ENCODE results near the gene NCOA6. TPM values are rescaled to one million over a fixed set of nuclear protein-coding genes. Genes with fewer than 3 reads are reported as not detected.
"Not testable (repeated sequence)": the region's sequence is repeated elsewhere in the genome, so short reads cannot be mapped to it uniquely, and the experiment has no call there.

Gene NCOA6
- total RNA-seq, 1 donor from 2014 or later, result 21.1 TPM

DNA sequence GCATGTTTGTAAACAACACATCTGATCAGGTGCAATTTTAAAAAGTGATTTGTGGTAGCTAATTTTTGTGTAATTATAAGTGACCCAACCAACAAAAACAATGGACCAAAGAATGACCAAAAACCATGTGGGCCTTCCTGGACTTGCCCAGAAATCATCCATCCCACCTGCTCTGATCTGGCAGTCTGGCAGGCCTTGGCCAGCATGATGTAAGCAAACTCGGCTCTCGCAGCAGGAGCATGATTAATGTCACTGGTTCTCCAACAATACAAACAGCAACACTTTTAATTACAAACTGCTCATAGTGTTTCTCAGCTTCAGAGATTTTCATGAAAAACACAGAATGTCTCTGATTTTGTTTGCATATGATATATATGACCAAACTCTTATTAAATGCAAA is 105.2 kb downstream of the NCOA6 start:
- Histone ChIP-seq H3K36me3 (ENCODE audit: insufficient read depth, low read length) (peaks cover 6% of the 10 kb centered on the region), H3K9ac (ENCODE audit: low read length) (no peak overlapping the region), H3K27ac (ENCODE audit: low read depth, low read length) (no peak overlapping the region), H4K20me1 (ENCODE audit: insufficient read depth, low read length) (peaks cover 7% of the 10 kb centered on the region), H3K79me2 (ENCODE audit: insufficient read depth, low read length) (no peaks in the 10 kb centered on the region), H3K4me1 (ENCODE audit: insufficient read depth, low read length) (peaks cover 3% of the 10 kb centered on the region), H3K9me3 (ENCODE audit: insufficient read depth, low read depth, low read length) (no peaks in the 10 kb centered on the region), H3K4me2 (ENCODE audit: low read length) (no peak overlapping the region), H3K27me3 (ENCODE audit: insufficient read depth, low read length) (no peaks in the 10 kb centered on the region), H2AFZ (ENCODE audit: low read depth, low read length) (no peak overlapping the region), H3K4me3 (ENCODE audit: insufficient read depth, low read depth, low read length) (no peak overlapping the region)
- Mint-ChIP-seq H3K27ac (ENCODE audit: unreplicated experiment) (no peak overlapping the region), H3K36me3 (ENCODE audit: low read depth, unreplicated experiment) (peaks cover 15% of the 10 kb centered on the region), H3K4me3 (ENCODE audit: unreplicated experiment) (no peak overlapping the region), H3K9me3 (ENCODE audit: unreplicated experiment) (no peaks in the 10 kb centered on the region), H3K27me3 (ENCODE audit: low read depth, unreplicated experiment) (no peaks in the 10 kb centered on the region), H3K4me1 (ENCODE audit: low read depth, unreplicated experiment) (peaks cover 2% of the 10 kb centered on the region)
- DNase-seq (ENCODE audit: low read depth), result peak; percentile 36
- no peak for FAIRE-seq
- no peak for TF ChIP-seq EZH2 (IDR thresholded peaks at IDR 0.05; ENCODE audit: insufficient read depth, low read length)

DNA sequence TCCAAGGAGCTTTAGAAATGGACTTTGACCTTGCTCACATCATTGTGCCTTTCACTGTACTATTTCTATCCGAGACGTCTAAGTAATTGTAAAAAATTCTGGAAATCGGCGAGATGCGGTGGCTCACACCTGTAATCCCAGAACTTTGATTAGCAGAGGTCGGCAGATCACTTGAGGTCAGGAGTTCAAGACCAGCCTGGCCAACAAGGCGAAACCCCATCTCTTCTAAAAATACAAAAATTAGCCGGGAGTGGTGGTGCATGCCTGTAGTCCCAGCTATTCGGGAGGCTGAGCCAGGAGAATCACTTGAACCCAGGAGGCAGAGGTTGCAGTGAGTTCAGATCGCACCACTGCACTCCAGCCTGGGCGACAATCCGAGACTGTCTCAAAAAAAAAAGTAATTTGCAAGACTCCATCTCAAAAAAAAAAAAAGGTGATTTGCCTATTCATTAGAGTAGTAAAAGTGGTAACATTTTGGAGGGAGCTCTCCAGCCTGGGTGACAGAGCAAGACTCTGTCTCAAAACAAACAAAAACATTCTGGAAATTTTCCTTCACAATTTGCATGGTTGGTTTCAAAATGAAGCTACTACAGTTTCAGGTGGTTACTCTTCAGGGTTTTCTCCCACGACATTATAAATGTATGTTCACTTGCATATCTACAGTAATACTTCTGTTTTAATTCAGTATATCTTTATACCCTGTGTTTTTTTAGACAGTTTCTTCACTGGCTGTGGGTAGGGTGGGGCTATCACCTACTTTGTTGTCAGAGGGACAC is 106.0 kb downstream of the NCOA6 start:
- not testable (repeated sequence) for FAIRE-seq; H3K27ac ChIP-seq (ENCODE audit: low read depth, low read length); H3K36me3 ChIP-seq (ENCODE audit: insufficient read depth, low read length); DNase-seq (ENCODE audit: low read depth); H3K4me2 ChIP-seq (ENCODE audit: low read length); H3K79me2 ChIP-seq (ENCODE audit: insufficient read depth, low read length); H3K4me3 ChIP-seq (ENCODE audit: insufficient read depth, low read depth, low read length); H3K27me3 ChIP-seq (ENCODE audit: insufficient read depth, low read length); H3K27ac Mint-ChIP-seq (ENCODE audit: unreplicated experiment); H2AFZ ChIP-seq (ENCODE audit: low read depth, low read length); H3K9ac ChIP-seq (ENCODE audit: low read length); H3K9me3 ChIP-seq (ENCODE audit: insufficient read depth, low read depth, low read length); H3K4me1 Mint-ChIP-seq (ENCODE audit: low read depth, unreplicated experiment); H3K4me1 ChIP-seq (ENCODE audit: insufficient read depth, low read length); H3K27me3 Mint-ChIP-seq (ENCODE audit: low read depth, unreplicated experiment); H3K9me3 Mint-ChIP-seq (ENCODE audit: unreplicated experiment); H3K4me3 Mint-ChIP-seq (ENCODE audit: unreplicated experiment)
- peaks cover 19% of the 10 kb centered on the region for H3K36me3 Mint-ChIP-seq (ENCODE audit: low read depth, unreplicated experiment)
- H4K20me1 ChIP-seq (ENCODE audit: insufficient read depth, low read length), result peaks cover 10% of the 10 kb centered on the region

DNA sequence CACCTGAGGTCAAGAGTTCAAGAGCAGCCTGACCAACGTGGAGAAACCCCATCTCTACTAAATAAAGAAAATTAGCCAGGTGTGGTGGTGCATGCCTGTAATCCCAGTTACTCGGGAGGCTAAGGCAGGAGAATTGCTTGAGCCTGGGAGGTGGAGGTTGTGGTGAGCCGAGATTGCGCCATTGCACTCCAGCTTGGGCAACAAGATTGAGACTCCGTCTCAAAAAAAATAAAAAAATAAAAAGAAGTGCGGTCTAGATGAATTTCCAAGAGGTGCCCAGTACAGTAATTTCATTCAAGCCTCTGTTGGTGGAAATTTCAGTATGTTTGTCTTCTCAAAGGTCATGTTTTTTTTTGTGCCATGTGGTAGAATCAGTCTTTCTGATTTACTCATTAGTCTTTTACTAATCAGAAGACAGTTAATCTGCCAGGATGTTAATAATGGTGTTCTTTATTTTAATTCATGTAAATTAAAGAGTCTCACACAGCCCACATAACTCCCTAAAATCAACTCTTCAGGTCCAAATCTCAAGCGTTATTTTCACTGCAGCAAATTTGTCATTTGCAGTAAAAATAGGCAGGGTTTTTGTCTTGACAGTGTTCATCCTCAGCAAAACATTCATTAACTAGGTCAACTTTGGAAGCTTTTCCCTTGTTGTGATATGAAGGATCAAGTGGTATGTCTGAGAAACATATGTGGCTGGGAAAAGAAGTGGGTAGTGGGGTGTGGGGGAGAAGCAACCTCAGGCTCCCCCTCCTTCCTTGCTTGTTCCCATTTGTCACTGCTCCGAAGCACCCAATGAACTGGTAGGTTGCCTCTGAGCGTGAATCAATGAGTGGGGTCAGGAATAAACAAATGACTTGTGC is 108.0 kb downstream of the NCOA6 start:
- Mint-ChIP-seq H3K9me3 (ENCODE audit: unreplicated experiment) (no peaks in the 10 kb centered on the region), H3K27me3 (ENCODE audit: low read depth, unreplicated experiment) (no peaks in the 10 kb centered on the region), H3K36me3 (ENCODE audit: low read depth, unreplicated experiment) (peaks cover 15% of the 10 kb centered on the region), H3K27ac (ENCODE audit: unreplicated experiment) (no peak overlapping the region), H3K4me3 (ENCODE audit: unreplicated experiment) (no peak overlapping the region), H3K4me1 (ENCODE audit: low read depth, unreplicated experiment) (peaks cover 24% of the 10 kb centered on the region)
- Histone ChIP-seq H2AFZ (ENCODE audit: low read depth, low read length) (no peak overlapping the region), H3K27me3 (ENCODE audit: insufficient read depth, low read length) (no peaks in the 10 kb centered on the region), H3K4me1 (ENCODE audit: insufficient read depth, low read length) (peaks cover 19% of the 10 kb centered on the region), H3K4me2 (ENCODE audit: low read length) (no peak overlapping the region), H3K79me2 (ENCODE audit: insufficient read depth, low read length) (no peaks in the 10 kb centered on the region), H3K36me3 (ENCODE audit: insufficient read depth, low read length) (peaks cover 8% of the 10 kb centered on the region), H3K9ac (ENCODE audit: low read length) (no peak overlapping the region), H3K27ac (ENCODE audit: low read depth, low read length) (no peak overlapping the region), H3K4me3 (ENCODE audit: insufficient read depth, low read depth, low read length) (no peak overlapping the region), H4K20me1 (ENCODE audit: insufficient read depth, low read length) (peaks cover 26% of the 10 kb centered on the region), H3K9me3 (ENCODE audit: insufficient read depth, low read depth, low read length) (no peaks in the 10 kb centered on the region)
- TF ChIP-seq, protein P1, sequence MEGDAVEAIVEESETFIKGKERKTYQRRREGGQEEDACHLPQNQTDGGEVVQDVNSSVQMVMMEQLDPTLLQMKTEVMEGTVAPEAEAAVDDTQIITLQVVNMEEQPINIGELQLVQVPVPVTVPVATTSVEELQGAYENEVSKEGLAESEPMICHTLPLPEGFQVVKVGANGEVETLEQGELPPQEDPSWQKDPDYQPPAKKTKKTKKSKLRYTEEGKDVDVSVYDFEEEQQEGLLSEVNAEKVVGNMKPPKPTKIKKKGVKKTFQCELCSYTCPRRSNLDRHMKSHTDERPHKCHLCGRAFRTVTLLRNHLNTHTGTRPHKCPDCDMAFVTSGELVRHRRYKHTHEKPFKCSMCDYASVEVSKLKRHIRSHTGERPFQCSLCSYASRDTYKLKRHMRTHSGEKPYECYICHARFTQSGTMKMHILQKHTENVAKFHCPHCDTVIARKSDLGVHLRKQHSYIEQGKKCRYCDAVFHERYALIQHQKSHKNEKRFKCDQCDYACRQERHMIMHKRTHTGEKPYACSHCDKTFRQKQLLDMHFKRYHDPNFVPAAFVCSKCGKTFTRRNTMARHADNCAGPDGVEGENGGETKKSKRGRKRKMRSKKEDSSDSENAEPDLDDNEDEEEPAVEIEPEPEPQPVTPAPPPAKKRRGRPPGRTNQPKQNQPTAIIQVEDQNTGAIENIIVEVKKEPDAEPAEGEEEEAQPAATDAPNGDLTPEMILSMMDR (IDR thresholded peaks at IDR 0.05; ENCODE audit: insufficient read depth, low read depth, low read length), result no peak
- no peak for TF ChIP-seq EZH2 (IDR thresholded peaks at IDR 0.05; ENCODE audit: insufficient read depth, low read length)
- DNase-seq (ENCODE audit: low read depth), result no peak
- FAIRE-seq, result no peak
